CD4-positive, alpha-beta T cell treated with Interferon alpha-2 for 1 hour (primary cell): ENCODE measurements around the gene SAFB2.

Experiments
- DNase-seq, 2 donors: peaks; one replicate each; pipeline ENCODE4 v3.0.0-alpha.2; 2020 to 2022

Gene SAFB2

DNA sequence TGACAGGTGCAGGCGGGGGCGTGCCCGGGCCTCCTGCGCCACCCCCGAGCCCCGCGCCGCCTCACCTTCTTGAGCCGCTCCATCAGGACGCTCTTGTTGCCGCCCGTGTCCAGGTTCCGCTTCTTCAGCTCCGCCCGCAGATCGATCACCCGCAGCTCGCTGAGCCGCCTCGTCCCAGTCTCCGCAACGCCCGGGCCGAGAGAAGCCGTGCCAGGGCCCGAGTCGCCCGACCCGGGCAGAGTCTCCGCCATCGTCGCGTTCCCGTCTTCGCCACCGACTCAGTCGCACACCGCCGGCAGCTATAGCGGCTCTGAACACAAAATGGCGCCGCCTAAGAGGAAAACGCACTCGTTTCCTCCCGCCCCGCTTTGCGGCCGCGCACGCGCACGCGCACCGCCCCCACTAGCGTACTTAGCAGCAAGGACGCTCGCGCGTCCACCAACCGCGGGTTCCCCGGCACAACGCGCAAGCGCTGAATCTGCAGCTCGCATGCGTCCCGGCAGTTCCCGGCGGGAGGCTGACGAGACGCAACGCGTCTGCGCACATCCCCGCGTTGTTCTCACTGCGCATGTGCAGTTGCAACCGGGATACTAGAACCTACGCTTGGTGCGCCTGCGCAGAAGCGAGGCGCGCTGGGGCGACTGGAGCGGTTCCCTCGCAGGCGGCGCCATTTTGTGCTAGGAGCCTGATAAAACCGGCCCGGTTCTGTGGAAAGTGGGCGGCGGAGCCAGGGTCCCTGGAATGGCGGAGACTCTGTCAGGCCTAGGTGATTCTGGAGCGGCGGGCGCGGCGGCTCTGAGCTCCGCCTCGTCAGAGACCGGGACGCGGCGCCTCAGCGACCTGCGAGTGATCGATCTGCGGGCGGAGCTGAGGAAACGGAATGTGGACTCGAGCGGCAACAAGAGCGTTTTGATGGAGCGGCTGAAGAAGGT lies at the start of gene SAFB2, which contains the start of gene SAFB:
SAFB2 (minus strand) TSS at position 312 of the 932 bp plus-strand sequence; CDS start at position 251, 61 bp downstream.
SAFB (plus strand) TSS at position 619 of the 932 bp plus-strand sequence; CDS start at position 742, 123 bp downstream.
- DNase-seq, result peak; percentile 100

DNA sequence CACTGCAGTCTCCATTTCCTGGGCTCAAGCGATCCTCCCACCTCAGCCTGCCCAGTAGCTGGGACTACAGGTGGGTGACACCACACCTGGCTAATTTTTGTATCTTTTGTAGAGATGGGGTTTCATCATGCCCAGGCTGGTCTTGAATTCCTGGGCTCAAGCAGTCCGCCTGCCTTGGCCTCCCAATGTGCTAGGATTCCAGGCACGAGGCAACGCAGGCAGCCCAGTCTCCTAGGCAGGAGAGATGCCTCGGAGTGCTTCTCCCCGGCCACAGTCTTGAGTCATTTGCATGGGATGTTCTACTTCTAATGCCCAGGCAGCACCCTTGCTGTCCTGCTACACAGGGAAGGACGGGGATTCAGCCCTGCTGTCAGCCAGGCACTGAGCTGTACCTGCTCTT lies 49.0 kb upstream of the SAFB2 start:
- DNase-seq, result no peak

DNA sequence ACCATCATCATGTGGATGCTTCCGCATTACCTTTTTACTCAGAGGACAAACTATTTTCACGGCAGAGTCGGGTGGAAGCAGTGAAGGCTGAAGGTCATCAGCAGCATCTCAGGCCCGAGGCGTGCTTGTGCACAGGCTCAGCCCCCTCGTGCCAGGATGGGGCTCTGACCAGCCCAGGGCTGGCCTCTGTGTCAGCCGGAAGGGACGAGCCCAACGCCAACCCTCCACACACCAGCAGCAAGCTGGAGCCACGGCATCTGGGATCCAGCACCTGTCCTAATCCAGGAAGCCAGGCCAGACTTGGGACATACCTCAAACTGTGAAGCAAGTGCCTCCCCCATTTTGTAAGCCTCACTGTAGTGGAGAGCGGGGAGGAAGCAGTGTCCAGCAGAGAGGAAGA lies 46.6 kb upstream of the SAFB2 start:
- DNase-seq, result no peak

DNA sequence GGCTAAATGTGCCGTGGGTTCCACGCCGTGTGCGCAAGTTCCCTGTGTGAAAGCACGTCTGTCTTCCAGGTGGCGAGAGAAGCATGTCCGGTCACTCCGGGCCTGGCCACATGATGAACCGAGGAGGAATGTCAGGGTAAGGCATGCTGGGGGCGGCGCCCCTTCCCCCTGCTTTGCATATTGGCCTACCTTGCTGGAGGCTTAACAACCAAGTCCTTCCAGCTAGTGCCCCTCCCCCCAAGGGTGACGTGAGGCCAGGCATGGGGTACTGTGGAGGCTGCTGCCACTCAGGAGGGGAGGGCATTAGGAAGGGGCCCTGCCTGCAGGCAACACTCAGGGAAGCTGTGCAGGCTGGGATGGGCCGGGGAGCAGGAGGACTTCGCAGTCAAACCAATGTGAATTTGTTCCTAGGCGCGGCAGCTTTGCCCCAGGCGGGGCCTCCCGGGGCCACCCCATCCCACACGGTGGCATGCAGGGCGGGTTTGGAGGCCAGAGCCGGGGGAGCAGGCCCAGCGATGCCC lies 45.2 kb upstream of the SAFB2 start:
- no peak for DNase-seq

DNA sequence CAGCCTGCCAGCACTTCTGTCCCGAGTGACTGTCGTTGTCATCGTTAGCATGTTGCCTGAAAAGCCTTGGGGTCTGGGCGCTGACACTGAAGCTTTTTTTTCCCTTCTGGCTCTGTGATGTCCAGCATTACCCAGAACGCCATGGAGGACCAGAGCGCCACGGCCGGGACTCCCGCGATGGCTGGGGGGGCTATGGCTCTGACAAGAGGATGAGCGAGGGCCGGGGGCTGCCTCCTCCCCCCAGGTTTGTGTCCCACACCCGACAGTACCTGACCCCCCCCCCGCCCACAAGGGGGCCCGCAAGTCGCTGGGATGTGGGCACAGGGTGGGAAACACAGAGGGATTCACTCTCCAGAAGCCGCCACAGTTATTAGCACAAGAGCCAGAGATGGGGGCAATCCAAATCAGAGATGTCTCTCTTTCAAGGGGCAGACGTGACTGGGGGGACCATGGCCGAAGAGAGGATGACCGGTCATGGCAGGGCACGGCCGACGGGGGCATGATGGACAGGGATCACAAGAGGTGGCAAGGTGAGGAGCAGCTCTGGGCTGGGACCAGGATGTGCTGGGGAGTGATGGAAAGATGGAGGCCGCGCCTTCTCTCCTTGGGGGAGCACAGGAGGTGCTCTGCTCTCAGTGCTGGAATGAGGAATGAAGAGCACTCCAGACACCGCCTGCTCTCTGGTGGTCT lies 44.5 kb upstream of the SAFB2 start:
- no peak for DNase-seq

DNA sequence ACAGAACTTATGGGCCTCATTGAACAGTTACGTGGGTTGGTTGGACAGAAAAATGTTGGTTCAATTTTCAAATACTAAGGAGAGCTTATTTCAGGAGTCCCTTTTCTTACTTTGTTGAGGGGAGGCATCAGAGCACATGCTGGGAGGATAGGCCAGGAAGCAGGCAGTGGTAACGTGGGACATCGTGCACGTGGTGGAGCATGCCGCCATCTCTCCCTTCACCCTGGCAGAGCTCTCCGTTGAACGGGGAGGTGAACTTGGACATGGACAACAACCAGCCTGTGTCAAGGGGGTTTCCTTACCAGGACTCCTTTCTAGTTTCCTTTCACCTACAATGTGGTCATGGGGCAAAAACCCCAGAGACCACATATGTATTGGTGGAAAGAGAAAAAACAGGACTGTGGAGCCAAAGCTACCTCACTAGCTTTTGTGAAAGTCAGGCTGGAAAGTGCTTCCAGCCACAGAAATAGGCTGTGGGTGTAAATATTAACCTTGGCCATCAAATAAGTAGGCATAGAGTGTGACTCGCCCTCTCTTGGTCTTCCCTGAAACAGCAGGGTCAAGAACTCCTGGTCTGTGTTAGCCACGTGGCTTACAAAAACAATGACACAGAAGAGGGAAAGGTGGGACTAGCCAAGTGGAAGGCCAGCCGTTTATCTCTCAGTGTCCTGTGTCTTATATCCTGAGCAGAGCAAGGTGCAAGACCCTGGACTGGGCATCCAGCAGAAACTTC lies 43.4 kb upstream of the SAFB2 start:
- no peak for DNase-seq

DNA sequence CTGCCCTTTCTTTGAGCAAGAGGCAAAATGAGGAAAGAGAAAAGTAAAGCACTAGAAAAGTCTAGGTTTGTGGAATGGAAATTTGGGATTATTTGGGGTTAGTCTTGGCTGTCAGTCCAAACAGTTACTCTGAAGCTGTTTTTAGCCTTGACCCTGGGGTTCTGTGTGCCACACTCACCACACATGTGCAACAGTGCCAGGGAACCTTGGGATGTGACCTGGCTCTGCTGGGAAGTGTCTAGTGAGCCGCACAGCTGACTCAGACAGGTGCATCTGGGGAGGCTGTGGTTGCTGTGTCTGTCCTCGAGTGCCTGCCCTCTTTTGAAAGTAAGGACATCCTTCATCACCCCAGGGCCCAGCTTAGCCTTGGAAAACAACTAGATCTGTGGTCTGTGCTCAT lies 41.9 kb upstream of the SAFB2 start:
- no peak for DNase-seq

DNA sequence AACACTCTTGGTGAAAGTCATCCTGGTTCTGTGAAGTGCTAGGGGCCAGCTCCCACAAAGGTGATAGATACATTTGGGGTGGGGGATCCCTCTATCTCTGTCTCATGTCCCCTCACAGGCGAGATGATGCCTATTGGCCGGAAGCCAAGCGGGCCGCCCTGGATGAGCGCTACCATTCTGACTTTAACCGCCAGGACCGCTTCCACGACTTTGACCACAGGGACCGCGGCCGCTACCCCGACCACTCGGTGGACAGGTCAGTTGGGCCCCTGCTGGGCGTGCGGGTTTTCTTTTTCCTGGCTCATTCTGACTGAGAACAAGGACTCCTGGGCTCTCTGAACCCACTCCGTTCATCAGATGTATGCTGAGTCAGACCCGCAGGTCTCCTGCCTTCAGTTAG lies 41.3 kb upstream of the SAFB2 start:
- no peak for DNase-seq

DNA sequence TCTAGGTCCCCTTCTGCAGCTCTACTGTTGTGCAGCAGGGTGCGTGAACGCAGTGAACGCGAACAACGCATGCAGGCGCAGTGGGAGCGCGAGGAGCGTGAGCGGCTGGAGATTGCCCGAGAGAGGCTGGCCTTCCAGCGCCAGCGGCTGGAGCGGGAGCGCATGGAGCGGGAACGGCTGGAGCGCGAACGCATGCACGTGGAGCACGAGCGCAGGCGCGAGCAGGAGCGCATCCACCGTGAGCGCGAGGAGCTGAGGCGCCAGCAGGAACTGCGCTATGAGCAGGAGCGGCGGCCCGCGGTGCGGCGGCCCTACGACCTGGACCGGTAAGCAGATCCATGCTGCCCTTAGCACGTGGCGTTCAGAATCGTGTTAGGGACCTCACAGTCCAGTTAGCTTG lies 38.9 kb upstream of the SAFB2 start:
- DNase-seq, result no peak

DNA sequence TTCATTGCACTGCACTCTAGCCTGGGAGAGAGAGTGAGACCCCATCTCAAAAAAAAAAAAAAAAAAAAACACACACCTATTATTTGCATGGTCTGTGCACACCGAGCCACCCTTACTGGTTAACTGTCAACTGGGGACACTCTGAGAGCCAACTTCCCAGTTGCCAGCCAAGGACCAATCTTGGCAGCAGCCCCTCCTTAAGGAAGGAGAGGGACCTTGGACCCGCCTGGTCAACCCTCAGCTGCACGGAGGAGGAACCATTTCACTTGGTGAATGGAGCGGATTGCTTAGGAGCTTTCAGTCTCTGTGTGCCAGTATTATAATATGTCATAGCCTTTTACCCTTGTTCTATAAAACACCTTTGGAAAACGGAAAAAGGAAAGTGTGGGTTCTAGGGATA lies 32.8 kb upstream of the SAFB2 start:
- no peak for DNase-seq

DNA sequence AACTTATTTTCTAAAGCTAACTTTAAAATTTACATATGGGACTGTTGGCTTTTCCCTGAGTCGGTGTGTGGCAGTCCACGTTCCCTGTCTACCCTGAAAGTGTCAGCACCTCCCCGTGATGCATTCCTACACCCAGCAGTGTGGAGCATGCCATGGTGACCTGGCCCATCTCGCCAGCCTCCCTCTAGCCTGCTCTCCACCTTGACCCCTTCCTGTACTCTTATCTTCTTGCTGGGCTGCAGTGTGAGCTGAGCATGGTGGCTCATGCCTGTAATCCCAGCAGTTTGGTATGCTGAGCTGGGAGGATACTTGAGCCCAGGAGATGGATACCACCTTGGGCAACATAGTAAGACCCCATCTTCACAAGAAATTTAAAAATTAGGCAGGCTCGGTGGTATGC lies 32.4 kb upstream of the SAFB2 start:
- DNase-seq, result no peak

DNA sequence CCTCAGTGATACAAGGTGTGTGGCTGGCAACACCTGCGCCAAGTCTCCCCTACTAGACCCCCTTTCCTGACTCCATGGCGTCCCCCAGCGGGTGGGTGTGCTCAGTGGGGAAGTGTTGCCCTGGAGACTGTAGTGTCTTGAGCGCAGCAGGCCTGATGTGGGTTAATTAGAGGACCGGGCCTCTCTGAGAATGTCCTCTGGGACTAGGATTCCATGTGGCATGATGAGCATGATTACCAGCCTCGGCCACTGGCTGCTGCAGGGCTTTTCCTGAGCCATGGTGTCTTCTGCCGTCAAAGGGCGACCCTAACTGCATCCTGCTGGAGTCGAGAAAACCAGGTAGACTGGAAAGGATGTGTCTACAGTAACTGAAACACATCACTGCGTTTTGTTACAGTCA lies 29.7 kb upstream of the SAFB2 start:
- no peak for DNase-seq

DNA sequence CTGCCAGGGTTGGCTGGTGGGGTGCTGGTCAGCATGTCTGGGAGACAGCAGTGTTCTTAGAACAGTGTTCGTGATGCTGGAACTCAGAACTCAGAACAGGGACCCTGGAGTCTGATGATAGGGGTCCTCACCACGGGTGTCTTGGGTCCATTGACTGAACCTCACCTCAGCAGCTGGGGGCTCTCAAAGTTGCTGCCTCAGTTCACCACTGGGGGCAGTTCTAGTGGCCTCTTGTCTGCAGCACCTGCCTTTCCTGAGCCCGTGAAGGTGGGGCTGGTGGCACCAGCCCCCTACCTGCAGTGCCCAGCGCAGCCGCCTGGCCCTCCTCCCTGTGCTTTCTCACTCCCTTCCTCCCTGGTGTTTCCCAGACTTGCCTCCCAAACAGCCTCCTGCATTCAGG lies 28.8 kb upstream of the SAFB2 start:
- no peak for DNase-seq

DNA sequence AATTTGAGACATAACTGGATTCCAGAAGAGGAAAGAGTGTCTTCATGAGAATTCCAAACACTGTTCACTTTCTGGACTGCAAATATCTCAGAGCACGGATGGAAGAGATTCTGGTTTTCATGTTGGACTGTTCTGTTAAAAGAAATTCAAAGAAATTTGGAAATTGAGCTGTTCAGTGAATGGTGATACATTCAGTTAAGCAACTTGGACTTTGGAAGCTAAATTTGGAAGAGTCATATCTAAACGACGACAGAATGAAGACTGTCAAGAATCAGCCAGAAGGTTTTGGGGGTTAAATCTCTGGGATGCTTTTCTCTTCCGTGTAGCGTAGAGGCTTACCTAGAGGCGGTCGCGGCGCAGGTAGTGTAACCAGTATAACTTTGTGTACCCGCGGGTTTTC lies 25.9 kb upstream of the SAFB2 start:
- DNase-seq, result no peak

DNA sequence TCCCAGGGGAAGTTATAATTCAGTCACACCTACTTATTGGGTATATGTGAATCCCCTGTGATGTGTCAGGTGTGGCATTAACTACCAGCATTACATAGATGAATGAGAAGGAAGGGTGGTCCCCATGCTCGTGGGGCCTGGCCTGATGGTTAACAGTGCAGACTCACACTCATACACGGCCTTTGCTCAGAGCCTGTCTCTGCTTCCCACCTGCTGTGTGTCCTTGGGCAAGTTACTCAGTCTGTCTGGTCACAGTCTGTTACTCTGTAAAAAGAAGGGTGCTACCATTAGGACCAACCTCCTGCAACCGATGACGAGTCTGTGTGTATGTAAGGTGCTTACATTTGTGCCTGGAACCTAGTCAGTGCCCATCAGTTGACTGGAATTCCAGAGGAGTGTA lies 24.1 kb upstream of the SAFB2 start:
- DNase-seq, result no peak

DNA sequence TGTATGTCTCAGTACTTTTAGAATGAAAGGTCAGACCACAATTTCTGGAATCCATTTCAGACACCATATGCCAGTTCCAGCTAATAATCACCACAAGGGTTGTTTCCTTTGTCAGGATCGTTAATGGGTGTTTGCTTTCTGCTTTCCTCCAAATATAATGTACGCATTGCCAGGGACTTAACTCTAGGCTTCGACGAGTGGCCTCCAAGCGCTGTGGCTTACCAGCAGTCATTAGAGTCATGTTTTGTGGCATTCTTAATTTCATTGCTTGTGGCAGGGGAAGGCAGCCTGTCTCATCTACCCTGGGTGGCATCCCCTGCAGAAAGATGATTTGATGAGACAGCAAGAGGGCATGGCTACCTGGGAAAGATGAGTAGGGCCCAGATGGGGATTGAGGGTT lies 22.8 kb upstream of the SAFB2 start:
- no peak for DNase-seq

DNA sequence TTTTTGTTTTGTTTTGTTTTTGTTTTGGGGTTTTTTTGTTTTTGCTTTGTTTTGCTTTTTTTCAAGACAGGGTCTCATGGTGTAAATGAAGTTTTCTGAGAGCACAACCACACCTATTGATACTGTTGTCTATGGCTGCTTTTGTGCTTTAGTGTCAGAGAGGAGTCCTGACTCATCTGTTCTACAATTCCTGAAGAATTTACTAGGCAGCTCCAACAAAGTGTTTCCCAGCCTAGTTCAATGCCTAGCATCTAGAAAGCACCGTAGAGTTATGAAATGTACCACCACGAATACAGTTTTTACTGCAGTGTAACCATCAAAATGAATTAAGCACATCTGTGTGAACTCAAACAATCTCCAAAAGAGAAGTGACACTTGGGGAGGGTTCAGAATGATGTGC lies 21.5 kb upstream of the SAFB2 start:
- no peak for DNase-seq

DNA sequence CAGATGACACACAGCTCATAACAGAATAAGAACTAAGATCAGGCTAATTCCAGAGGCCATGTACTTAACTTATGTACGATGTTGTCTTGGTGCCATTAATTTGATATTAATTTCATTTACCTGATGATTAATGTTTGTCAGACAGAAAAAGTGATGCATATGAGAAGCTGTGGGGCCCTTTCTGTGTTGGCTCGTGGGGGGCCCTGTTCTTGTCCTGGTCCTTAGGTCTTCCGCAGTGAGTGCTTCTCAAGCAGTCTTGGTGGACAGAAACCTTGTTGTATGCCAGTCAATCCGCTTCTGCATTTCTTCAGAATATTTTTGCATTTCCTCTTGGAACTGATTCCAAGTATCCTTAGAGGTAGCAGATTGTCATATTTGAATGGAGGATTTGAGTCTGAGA lies 20.5 kb upstream of the SAFB2 start:
- no peak for DNase-seq

DNA sequence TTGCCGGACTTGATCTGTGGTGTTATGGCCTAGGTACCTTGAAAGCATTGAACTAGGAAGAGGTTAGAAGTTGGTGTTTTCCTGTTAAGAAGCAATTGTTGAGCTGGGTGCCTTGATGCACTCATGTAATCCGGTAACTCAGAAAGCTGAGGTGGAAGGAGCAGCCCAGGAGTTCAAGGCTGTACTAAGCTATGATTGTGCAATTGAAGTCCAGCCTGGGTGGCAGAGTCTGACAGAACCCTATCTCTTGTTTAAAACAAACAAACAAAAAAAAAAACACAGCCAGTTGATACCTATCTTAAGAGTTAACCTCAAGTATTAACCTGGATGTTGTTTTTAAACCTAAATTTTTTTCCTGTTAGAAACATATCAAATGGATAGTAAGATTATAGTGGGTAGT lies 19.6 kb upstream of the SAFB2 start:
- DNase-seq, result no peak

DNA sequence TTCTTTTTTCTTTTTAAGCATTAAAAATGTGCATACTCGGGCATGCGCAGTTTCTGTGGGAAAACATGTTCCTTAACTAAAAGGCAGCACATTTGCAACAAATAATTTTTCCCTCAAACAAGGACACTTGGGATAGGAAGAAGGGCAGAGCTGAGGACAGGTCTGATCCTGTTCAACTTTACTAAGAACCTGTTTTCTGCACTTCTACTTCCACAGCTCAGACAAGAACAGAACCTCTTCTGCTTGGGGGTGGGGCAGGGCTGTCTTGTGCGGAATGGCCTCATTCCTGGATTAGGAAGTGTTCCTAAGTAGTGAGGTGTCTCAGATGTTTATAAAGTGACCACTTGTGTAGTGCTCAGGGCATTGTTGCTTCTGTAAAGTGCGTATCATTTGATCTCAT lies 18.6 kb upstream of the SAFB2 start:
- no peak for DNase-seq

DNA sequence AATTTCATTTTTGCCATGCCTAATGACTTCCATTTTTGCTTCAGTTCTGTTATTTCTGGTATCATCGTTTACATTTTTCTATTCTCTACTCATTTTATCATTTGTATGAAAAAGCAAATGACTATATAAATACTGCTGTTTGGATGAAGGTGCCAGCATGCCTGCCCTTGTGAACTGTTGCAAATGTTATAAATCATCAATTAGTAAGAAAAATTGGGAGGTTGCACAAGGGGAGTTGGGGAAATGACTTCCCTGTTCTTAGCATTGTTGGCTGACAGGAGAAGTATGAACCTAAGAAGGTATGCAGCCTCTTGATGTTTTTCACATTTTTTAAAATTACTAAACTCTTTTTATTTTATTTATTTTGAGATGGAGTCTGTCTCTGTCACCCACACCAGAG lies 15.4 kb upstream of the SAFB2 start:
- no peak for DNase-seq

DNA sequence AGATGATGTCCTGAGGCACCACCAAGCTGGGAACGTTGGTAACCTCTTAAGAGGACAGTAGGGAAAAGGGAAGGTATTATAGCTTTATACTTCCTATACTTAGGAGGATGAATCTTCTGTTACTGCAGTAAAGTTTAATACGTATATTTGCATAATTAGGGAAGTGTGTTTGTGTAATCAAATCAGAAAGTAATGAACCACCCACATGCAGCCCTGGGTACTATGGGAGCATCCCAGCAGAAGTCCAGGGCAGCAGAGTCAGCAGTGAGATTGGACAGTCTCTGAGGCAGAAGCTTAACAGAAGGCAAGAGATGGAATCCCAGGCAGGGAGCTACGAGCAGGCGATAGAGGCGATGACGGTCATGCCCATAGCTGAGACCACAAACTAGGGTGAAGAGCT lies 12.9 kb upstream of the SAFB2 start:
- no peak for DNase-seq

DNA sequence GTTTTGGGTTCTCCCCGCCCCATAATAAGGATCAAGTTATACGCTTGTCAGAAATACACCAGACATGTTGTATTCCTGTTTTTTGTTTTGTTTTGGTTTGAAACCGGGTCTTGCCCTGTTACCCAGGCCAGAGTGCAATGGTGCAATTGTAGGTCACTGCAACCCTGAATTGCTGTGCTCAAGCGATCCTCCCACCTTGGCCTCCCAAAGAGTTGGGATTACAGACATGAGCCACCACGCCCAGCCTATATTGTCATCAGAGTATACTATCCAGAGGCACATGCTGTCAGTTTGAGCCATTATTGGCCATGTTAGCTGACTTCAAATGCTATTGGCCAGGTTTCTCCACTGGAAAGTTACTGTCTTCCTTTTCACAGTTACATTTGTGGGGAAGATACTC lies 10.1 kb upstream of the SAFB2 start:
- no peak for DNase-seq
